Mammary epithelial cell (primary cell): ENCODE data around the gene KCNN3.

ENCODE experiments used
- EZH2 ChIP-seq: IDR thresholded peaks from 2 replicates; pipeline ENCODE4 v1.6.1; 2012; ENCODE audit warnings: low read length, inconsistent platforms, borderline replicate concordance
- TF ChIP-seq, protein P1 (sequence below), 2 donors: IDR thresholded peaks in 1 of 2; conservative IDR thresholded peaks in 1 of 2; 2 replicates each; pipeline ENCODE4 v1.5.1; 2011 to 2012; ENCODE audit warnings: inconsistent platforms in 2 of 2, low read length in 2 of 2, mild to moderate bottlenecking in 2 of 2, control low read depth in 1 of 2, low read depth in 1 of 2; ENCODE audit not compliant: insufficient read depth in 1 of 2; ENCODE audit errors: extremely low read depth in 1 of 2

DNA sequence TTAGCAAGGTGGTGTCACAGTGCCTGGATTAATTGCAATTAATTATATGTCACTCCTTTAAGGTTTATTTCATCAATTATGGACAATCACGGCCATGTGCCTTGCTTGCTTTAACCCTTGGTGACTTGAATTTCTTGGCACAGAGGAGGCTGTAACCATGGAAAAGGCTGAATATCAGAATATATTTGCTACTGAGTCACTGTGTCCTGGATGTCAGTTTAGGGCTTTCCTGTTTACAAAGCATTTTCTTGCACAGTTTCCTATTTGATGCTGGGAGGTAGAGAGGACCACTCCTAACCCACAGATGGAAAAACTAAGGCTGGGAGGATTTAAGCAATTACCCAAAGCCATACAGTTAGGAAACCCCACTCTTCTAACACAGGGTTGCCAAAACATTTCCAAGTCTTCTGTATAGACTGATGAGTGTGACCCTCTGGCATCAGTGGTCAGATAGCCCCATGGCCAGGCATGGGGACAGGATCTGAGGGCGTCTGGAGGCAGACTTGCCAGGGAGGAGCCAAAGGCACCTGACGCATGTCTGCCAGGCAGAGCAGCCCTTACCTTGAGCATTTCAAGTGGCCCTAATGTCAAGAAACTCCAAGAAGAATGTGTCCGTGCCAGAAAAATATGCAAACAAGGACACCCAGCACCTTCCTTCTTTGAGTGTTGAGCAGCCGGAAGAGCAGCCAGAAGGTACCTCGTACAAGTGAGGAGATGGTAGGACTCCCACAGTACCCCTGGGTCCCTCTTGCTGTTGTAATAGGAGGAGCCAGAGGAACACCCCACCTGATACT is 34.4 kb downstream of the KCNN3 start:
- TF ChIP-seq, protein P1, sequence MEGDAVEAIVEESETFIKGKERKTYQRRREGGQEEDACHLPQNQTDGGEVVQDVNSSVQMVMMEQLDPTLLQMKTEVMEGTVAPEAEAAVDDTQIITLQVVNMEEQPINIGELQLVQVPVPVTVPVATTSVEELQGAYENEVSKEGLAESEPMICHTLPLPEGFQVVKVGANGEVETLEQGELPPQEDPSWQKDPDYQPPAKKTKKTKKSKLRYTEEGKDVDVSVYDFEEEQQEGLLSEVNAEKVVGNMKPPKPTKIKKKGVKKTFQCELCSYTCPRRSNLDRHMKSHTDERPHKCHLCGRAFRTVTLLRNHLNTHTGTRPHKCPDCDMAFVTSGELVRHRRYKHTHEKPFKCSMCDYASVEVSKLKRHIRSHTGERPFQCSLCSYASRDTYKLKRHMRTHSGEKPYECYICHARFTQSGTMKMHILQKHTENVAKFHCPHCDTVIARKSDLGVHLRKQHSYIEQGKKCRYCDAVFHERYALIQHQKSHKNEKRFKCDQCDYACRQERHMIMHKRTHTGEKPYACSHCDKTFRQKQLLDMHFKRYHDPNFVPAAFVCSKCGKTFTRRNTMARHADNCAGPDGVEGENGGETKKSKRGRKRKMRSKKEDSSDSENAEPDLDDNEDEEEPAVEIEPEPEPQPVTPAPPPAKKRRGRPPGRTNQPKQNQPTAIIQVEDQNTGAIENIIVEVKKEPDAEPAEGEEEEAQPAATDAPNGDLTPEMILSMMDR (conservative IDR thresholded peaks at IDR 0.05 in 1 of 2, IDR thresholded peaks at IDR 0.05 in 1 of 2; ENCODE audit: extremely low read depth in 1 of 2, insufficient read depth in 1 of 2, low read depth in 1 of 2, low read length in 2 of 2), result no peak
- no peak for TF ChIP-seq EZH2
